SH-SY5Y (cell line): ENCODE measurements around the gene CYB5R3.

ENCODE experiments used
- GATA2 ChIP-seq: IDR thresholded peaks from 2 replicates; pipeline ENCODE4 v1.6.1; 2011; ENCODE audit warnings: mild to moderate bottlenecking, low read depth, low read length
- GATA3 ChIP-seq: IDR thresholded peaks from 2 replicates; pipeline ENCODE4 v1.6.1; 2011; ENCODE audit warnings: low read depth, mild to moderate bottlenecking, low read length, moderate library complexity

The CYB5R3 gene

GRCh38 chr22:42641801-42642413 is 7.3 kb downstream of the CYB5R3 start:
- no peak for TF ChIP-seq GATA2
- TF ChIP-seq GATA3: no peak

GRCh38 chr22:42639541-42640241 is 9.5 kb downstream of the CYB5R3 start:
- TF ChIP-seq GATA3 (no peak), GATA2 (no peak)

- TF ChIP-seq GATA3 (no peak), GATA2 (no peak)
These were observed 11.6 kb downstream of the CYB5R3 start for GRCh38 chr22:42637555-42637954.

GRCh38 chr22:42636506-42636905 is 12.7 kb downstream of the CYB5R3 start:
- TF ChIP-seq GATA3: no peak
- TF ChIP-seq GATA2: no peak

GRCh38 chr22:42635531-42635930 is 13.7 kb downstream of the CYB5R3 start:
- TF ChIP-seq GATA3 (no peak), GATA2 (no peak)

- TF ChIP-seq GATA2 (no peak), GATA3 (no peak)
These were observed 16.2 kb downstream of the CYB5R3 start for GRCh38 chr22:42633013-42633412.

GRCh38 chr22:42632096-42632495 is 17.1 kb downstream of the CYB5R3 start:
- TF ChIP-seq GATA2: no peak
- no peak for TF ChIP-seq GATA3

GRCh38 chr22:42630901-42631602 is 18.1 kb downstream of the CYB5R3 start:
- TF ChIP-seq GATA2 (no peak), GATA3 (no peak)

GRCh38 chr22:42630211-42630610 is 19.0 kb downstream of the CYB5R3 start:
- TF ChIP-seq GATA2 (no peak), GATA3 (no peak)

- TF ChIP-seq GATA3: no peak
- no peak for TF ChIP-seq GATA2
These were observed 21.2 kb downstream of the CYB5R3 start for GRCh38 chr22:42627981-42628380.

- TF ChIP-seq GATA3: no peak
- TF ChIP-seq GATA2: no peak
These were observed 22.1 kb downstream of the CYB5R3 start for GRCh38 chr22:42626951-42627625.

GRCh38 chr22:42626431-42626830 is 22.8 kb downstream of the CYB5R3 start:
- TF ChIP-seq GATA2 (no peak), GATA3 (no peak)

GRCh38 chr22:42625416-42625815 is 23.8 kb downstream of the CYB5R3 start:
- TF ChIP-seq GATA2 (no peak), GATA3 (no peak)

- no peak for TF ChIP-seq GATA3
- no peak for TF ChIP-seq GATA2
These were observed 24.6 kb downstream of the CYB5R3 start for GRCh38 chr22:42624551-42625106.
